GM12878 (cell line): ENCODE measurements around the gene RGS6. TPM values are rescaled to one million over a fixed set of nuclear protein-coding genes. Genes with fewer than 3 reads are reported as not detected.
A peak's percentile ranks its signal among the peaks of the same experiment; 100 is the strongest.

Experiments used
- ATAC-seq: fragments of 200-7000 bp; cut with Tn5 transposase; 3 replicates; pipeline ENCODE4 v1.9.1; 2020; ENCODE audit warnings: mild to moderate bottlenecking, moderate library complexity
- BruUV-seq: library from RNA; stranded (reverse); fragments of 400-500 nt; replicated peaks from 2 replicates; lab custom pipeline; 2021; lab: Mats Ljungman, UMichigan
- CTCF ChIA-PET: fragments of 300-600 bp; sonication (Branson Sonifier 250); formaldehyde crosslinking; extraction: SDS; loops from one replicate; lab custom pipeline; 2021; ENCODE audit warnings: inconsistent platforms; lab: Yijun Ruan, JAX
- POLR2A ChIA-PET: fragments of 350-600 bp; formaldehyde crosslinking; extraction: SDS; loops from one replicate; lab custom pipeline; 2021; ENCODE audit warnings: inconsistent platforms; lab: Charles Lee
- RAD21 ChIA-PET: fragments of 300-600 bp; sonication (Branson Sonifier 250); formaldehyde crosslinking; loops from one replicate; lab custom pipeline; 2023; ENCODE audit warnings: antibody characterized with exemption; ENCODE audit not compliant: unreplicated experiment; lab: Charles Lee
- SMC1A ChIA-PET: fragments of 300-600 bp; sonication (Branson Sonifier 250); formaldehyde crosslinking; loops from one replicate; lab custom pipeline; 2023; ENCODE audit not compliant: unreplicated experiment, uncharacterized antibody; lab: Charles Lee
- DNase-seq: peaks from one replicate; pipeline ENCODE4 v3.0.0-alpha.2; 2011; ENCODE audit warnings: low read depth, low spot score
- FAIRE-seq: peaks from 3 replicates; lab custom pipeline; 2011; peaks lifted over from hg19 to GRCh38; lab: Jason Lieb, UNC
- H2AFZ ChIP-seq: 2 replicates; pipeline ENCODE4 v1.6.0; 2011; ENCODE audit warnings: low read depth, low read length, control low read depth; ENCODE audit not compliant: control insufficient read depth
- H3K27ac ChIP-seq: 2 replicates; pipeline ENCODE4 v1.5.1; 2011; ENCODE audit warnings: control low read depth; ENCODE audit not compliant: control insufficient read depth, insufficient read depth
- H3K27me3 ChIP-seq, 2 experiments: replicated peaks in 1 of 2; 2 replicates each; pipeline versions ENCODE4 v1.6.0 to v1.6.1; 2011; ENCODE audit warnings: low read length in 1 of 2; ENCODE audit not compliant: control insufficient read depth in 2 of 2, insufficient read depth in 2 of 2
- H3K36me3 ChIP-seq, 2 experiments: 2 replicates each; pipeline ENCODE4 v1.5.1; 2011; ENCODE audit warnings: low read length in 1 of 2; ENCODE audit not compliant: control insufficient read depth in 2 of 2, insufficient read depth in 2 of 2
- H3K4me1 ChIP-seq: 2 replicates; pipeline ENCODE4 v1.6.1; 2011; ENCODE audit warnings: mild to moderate bottlenecking, low read length, moderate library complexity, mixed read lengths; ENCODE audit not compliant: control insufficient read depth, insufficient read depth
- H3K4me2 ChIP-seq: 2 replicates; pipeline ENCODE4 v1.6.0; 2011; ENCODE audit warnings: control low read depth; ENCODE audit not compliant: control insufficient read depth, insufficient read depth
- H3K4me3 ChIP-seq: fragments of 200-600 bp; sonication (generic); 2 replicates; pipeline ENCODE4 v1.5.1; 2016
- H3K79me2 ChIP-seq: 2 replicates; pipeline ENCODE4 v1.6.0; 2011; ENCODE audit warnings: low read length; ENCODE audit not compliant: control insufficient read depth, insufficient read depth
- H3K9ac ChIP-seq: 2 replicates; pipeline ENCODE4 v1.8.0; 2011; ENCODE audit warnings: low read length, control low read depth, mixed read lengths; ENCODE audit not compliant: control insufficient read depth, insufficient read depth
- H3K9me3 ChIP-seq: replicated peaks from 3 replicates; pipeline ENCODE4 v1.5.1; 2011; ENCODE audit warnings: mild to moderate bottlenecking, low read length; ENCODE audit not compliant: control insufficient read depth, insufficient read depth
- H4K20me1 ChIP-seq: 2 replicates; pipeline ENCODE4 v1.6.0; 2011; ENCODE audit not compliant: control insufficient read depth, insufficient read depth
- NFXL1 ChIP-seq: fragments of 450-650 bp; IDR thresholded peaks from 2 replicates; pipeline ENCODE4 v1.6.1; 2017; ENCODE audit warnings: antibody characterized with exemption, mild to moderate bottlenecking, borderline replicate concordance
- RAD21 ChIP-seq: IDR thresholded peaks from 2 replicates; pipeline ENCODE4 v1.6.1; 2011; ENCODE audit warnings: mild to moderate bottlenecking, low read depth, low read length, moderate library complexity; ENCODE audit not compliant: insufficient read depth
- WGBS: methylation state at CpG from one replicate; pipeline ENCODE4 v1.1.6; 2016; ENCODE audit warnings: low lambda C conversion rate; ENCODE audit not compliant: insufficient replicate concordance, insufficient coverage; ENCODE audit errors: missing lambda C conversion rate; 5-methylcytosine and 5-hydroxymethylcytosine counted together
- in situ Hi-C: fragments of 300-500 bp; cut with MboI; formaldehyde crosslinking; loops from 9 replicates; pipeline ENCODE4 v1.14.3; 2018; ENCODE audit warnings: mixed read lengths
- intact Hi-C: fragments of 100-400 bp; cut with micrococcal nuclease; formaldehyde crosslinking; loops from one replicate; pipeline ENCODE4 v1.14.2; 2022; ENCODE audit not compliant: unreplicated experiment
- polyA plus RNA-seq, 11 experiments: library from polyadenylated mRNA; depleted of rRNA in 4 of 11; unstranded in 6 of 11; stranded (reverse) in 5 of 11; fragments of >200 nt; fragmentation: Nextera tagmentation in 4 of 11; fragmentation: Illumina TruSeq in 1 of 11; extraction: Ambion mirVana in 4 of 11; extraction: Trizol in 1 of 11; gene quantifications; 1 replicate in 1 of 11; 2 replicates in 10 of 11; pipeline versions ENCODE4 v1.2.1 to v1.2.3, GENCODE V29; 2011 to 2016; ENCODE audit warnings: inconsistent platforms in 2 of 11, missing spikeins in 2 of 11, low read depth in 1 of 11
- total RNA-seq, 4 experiments: library from RNA; depleted of rRNA in 3 of 4; stranded (reverse); fragments of >200 nt in 3 of 4; fragmentation: Illumina TruSeq in 1 of 4; extraction: Trizol in 1 of 4; gene quantifications; 2 replicates each; pipeline versions ENCODE4 v1.2.1 to v1.2.3, GENCODE V29; 2013 to 2021
- TF ChIP-seq, protein P1 (sequence below): IDR thresholded peaks from 2 replicates; pipeline ENCODE4 v1.6.1; 2012; ENCODE audit warnings: low read depth, low read length, improper control_type of control experiment
- TF ChIP-seq, protein P2 (sequence below): fragments of 450-650 bp; formaldehyde crosslinking; IDR thresholded peaks from 2 replicates; pipeline ENCODE4 v1.4.0; 2020; ENCODE audit warnings: mild to moderate bottlenecking, moderate library complexity

Gene RGS6
- total and polyA plus RNA-seq, 10 of the 15 experiments (the other 5 are each of a cell fraction or from before 2014, with no cell fraction given), result 3.9 to 18.1 (median 12.4) TPM

DNA sequence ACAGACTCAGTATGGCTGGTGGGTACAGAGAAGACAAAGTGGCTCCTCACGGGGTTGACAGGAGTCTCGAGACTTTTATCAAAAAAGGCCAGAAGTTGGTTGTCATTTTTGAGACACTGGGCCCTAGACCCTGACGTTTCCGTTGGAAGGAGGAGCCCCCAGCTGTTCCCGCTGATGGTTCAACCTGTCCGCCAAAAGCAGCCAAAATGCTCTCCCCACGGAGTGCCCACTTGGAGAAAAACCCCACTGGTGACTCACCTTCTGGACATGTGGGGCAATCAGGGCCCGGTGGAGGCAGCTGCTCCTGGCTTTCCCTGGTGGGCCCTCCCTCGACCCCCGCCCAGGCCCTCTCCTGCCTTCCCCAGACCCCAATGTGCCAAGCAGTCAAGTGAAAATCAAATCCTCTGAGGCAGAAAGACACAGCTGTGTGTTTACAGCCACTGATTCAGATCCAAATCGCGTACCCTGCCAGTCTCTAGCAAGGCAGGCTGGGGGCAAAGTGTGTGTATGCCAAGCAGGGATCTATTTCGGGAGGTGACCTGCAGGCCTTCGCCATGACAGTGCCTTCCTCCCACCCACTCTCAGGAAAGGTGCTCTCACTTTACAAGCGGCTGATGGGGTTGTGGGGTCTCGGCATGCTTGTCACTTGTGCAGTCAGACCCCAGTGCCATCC is 614.3 kb downstream of the RGS6 start:
- H3K4me3 ChIP-seq, result no peak overlapping the region
- no peak overlapping the region for H3K4me2 ChIP-seq
- H3K4me1 ChIP-seq, result no peaks in the 10 kb centered on the region
- intact Hi-C loops (no loop called here), in situ Hi-C loops (no loop called here)
- H3K36me3 ChIP-seq, result no peaks in the 10 kb centered on the region
- ChIA-PET CTCF (interaction anchor here (2.9 kb wide), 1 partner anchor 30 kb away, joined by 9 read pairs; no protein-coding TSS in a partner anchor), RAD21 (interaction anchor here (0.5 to 1.2 kb wide), 2 partner anchors 221 to 359 kb away, joined by 3 to 5 read pairs; no protein-coding TSS in a partner anchor), POLR2A (interaction anchor here (2.4 kb wide), 1 partner anchor 11 kb away, joined by 6 read pairs; no protein-coding TSS in a partner anchor), SMC1A (interaction anchor here (0.6 to 2.4 kb wide), 4 partner anchors 17 to 210 kb away, joined by 3 to 5 read pairs (median 4); no protein-coding TSS in a partner anchor)
- no peaks in the 10 kb centered on the region for H3K27me3 ChIP-seq
- BruUV-seq, result no TSS peak
- H3K79me2 ChIP-seq, result no peaks in the 10 kb centered on the region
- WGBS, result 55% methylated on average over 16 of the region's 16 CpGs
- no peak for TF ChIP-seq NFXL1
- TF ChIP-seq, protein P1, sequence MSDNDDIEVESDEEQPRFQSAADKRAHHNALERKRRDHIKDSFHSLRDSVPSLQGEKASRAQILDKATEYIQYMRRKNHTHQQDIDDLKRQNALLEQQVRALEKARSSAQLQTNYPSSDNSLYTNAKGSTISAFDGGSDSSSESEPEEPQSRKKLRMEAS, result no peak
- ATAC-seq (no peak), DNase-seq (no peak), FAIRE-seq (no peak)
- H3K27ac ChIP-seq, result no peak overlapping the region
- no peaks in the 10 kb centered on the region for H4K20me1 ChIP-seq
- no peak overlapping the region for H3K9ac ChIP-seq
- no peak overlapping the region for H2AFZ ChIP-seq
- H3K9me3 ChIP-seq, result no peaks in the 10 kb centered on the region

DNA sequence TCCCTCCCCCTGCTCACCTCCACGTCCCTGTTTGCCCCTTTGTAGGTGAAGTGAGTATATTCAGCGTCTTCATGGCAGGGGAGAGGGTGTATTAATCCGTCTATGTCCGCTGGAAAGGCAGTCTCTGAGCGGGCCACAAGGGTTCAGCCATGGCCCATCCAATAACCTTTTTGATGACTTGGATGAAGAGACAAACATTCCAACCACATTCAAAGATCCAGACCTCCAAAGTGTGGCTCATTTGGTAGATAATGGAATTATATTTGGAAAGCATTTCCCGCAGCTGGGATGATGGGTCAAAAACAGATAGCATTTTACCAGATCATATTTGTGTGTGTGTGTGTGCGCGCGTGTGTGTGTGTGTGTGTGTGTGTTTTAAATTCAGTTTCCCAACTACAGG is 615.8 kb downstream of the RGS6 start:
- no peak for ATAC-seq
- Histone ChIP-seq H3K27me3 (no peaks in the 10 kb centered on the region), H3K9ac (no peak overlapping the region), H3K9me3 (no peaks in the 10 kb centered on the region), H2AFZ (no peak overlapping the region), H3K79me2 (no peaks in the 10 kb centered on the region), H3K4me3 (no peak overlapping the region), H4K20me1 (no peaks in the 10 kb centered on the region), H3K4me1 (no peaks in the 10 kb centered on the region), H3K36me3 (no peaks in the 10 kb centered on the region), H3K4me2 (no peak overlapping the region), H3K27ac (no peak overlapping the region)
- in situ Hi-C loops, result no loop called here
- ChIA-PET CTCF (interaction anchor here (0.6 to 1.2 kb wide), 2 partner anchors 7 to 357 kb away, joined by 3 read pairs; no protein-coding TSS in a partner anchor), POLR2A (interaction anchor here (0.6 kb wide), 1 partner anchor 46 kb away, joined by 3 read pairs; no protein-coding TSS in a partner anchor), SMC1A (interaction anchor here (0.8 to 1.4 kb wide), 2 partner anchors 11 to 45 kb away, joined by 3 to 4 read pairs; no protein-coding TSS in a partner anchor), RAD21 (no interaction called here)
- FAIRE-seq, result no peak
- no TSS peak for BruUV-seq
- 0 out of 2 replicates have a peak, but pooled peaks have one; percentile 9 for TF ChIP-seq RAD21
- TF ChIP-seq, protein P2, sequence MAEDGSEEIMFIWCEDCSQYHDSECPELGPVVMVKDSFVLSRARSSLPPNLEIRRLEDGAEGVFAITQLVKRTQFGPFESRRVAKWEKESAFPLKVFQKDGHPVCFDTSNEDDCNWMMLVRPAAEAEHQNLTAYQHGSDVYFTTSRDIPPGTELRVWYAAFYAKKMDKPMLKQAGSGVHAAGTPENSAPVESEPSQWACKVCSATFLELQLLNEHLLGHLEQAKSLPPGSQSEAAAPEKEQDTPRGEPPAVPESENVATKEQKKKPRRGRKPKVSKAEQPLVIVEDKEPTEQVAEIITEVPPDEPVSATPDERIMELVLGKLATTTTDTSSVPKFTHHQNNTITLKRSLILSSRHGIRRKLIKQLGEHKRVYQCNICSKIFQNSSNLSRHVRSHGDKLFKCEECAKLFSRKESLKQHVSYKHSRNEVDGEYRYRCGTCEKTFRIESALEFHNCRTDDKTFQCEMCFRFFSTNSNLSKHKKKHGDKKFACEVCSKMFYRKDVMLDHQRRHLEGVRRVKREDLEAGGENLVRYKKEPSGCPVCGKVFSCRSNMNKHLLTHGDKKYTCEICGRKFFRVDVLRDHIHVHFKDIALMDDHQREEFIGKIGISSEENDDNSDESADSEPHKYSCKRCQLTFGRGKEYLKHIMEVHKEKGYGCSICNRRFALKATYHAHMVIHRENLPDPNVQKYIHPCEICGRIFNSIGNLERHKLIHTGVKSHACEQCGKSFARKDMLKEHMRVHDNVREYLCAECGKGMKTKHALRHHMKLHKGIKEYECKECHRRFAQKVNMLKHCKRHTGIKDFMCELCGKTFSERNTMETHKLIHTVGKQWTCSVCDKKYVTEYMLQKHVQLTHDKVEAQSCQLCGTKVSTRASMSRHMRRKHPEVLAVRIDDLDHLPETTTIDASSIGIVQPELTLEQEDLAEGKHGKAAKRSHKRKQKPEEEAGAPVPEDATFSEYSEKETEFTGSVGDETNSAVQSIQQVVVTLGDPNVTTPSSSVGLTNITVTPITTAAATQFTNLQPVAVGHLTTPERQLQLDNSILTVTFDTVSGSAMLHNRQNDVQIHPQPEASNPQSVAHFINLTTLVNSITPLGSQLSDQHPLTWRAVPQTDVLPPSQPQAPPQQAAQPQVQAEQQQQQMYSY (CRISPR knock-in tag), result no peak
- DNase-seq, result no peak
- 83% methylated on average over 9 of the region's 9 CpGs for WGBS
- intact Hi-C loops, result no loop called here
